Right kidney (tissue), 1 donor: Measurements from ENCODE around the gene SIPA1L3.
A peak's percentile ranks its signal among the peaks of the same experiment; 100 is the strongest.

Source experiments
- DNase-seq: peaks from one replicate; pipeline ENCODE4 v3.0.0-alpha.2; 2016

The SIPA1L3 gene

DNA sequence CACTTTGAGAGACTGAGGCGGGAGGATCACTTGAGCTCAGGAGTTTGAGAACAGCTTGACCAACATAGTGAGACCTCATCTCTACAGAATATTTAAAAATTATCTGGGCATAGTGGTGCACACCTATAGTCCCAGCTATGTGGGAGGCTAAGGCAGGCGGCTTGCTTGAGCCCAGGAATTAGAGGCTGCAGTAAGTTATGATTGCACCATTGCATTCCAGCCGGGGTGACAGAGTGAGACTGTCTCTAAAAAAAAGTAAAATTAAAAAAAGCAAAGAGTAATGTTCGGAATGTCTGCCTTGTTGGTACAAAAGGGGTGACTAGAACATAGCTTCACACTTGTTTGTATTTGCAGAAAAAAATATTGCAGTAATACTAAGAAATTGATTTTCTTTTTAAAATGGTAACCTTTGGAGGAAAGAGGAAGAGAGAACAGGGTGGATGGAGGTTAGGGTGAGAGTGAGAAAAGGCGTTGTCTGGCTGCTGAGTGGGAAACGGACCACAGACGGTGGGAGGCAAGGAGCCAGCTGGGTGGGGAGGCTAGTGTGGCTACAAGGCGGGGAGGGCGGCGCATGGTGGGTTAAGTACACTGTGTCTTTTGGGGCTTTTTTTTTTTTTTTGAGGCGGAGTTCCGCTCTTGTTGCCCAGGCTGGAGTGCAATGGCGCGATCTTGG lies 339.0 kb downstream of the SIPA1L3 start:
- DNase-seq: no peak

DNA sequence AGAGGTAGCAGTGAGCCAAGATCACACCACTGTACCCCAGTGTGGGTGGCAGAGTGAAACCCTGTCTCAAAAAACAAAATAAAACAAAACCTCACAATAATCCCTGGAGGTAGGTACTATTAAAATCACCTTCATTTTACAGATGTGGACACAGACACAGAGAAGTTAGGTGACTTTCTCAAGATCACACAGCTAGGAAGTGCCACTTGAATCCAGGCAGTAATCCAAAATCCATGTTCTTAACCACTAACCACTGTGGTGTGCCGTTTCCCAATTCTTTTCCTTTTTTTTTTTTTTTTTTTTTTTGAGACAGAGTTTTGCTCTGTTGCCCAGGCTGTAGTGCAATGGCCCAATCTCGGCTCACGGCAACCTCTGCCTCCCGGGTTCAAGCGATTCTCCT lies 340.1 kb downstream of the SIPA1L3 start:
- DNase-seq: no peak

DNA sequence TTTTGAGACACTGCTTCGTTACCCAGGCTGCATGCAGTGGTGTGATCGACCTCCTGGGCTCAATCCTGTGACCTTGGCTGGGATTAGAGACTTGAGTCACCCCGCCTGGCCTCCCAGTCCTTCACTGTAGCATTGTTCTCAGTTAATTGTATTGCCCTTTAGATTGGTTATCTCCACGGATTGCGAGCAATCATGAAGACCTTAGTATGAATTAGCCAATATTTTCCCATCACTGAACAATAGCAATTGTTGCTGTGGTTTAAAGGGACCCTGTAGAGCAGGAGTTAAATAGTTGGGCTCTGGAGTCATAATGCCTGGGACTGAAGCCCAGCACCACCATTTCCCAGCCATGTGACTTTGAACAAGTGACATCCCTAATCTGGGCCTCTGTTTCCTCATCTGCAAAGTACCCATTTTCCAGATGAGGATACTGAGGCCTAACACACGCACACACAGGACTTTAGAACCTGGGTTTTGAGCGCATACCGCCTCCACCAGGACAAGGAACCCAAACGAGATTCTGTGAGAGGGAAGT lies 340.8 kb downstream of the SIPA1L3 start:
- no peak for DNase-seq

DNA sequence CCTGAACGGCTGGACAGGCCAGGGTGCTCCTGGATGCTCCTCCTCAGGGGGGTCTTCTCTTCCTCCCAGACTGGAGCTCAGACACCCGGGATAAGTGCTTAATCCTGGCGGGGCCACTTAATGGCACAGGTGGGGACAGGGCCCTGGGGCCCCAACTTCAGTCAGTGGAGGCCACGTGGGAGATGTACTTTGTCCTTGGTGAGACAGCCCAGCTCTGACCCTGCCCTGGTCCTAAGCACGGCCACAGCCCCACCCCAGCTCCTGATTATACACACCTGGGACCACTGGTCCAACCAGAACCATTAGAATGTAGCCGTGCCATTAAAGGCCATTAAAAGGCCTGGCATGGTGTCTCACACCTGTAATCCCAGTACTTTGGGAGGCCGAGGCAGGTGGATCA lies 341.4 kb downstream of the SIPA1L3 start:
- no peak for DNase-seq

DNA sequence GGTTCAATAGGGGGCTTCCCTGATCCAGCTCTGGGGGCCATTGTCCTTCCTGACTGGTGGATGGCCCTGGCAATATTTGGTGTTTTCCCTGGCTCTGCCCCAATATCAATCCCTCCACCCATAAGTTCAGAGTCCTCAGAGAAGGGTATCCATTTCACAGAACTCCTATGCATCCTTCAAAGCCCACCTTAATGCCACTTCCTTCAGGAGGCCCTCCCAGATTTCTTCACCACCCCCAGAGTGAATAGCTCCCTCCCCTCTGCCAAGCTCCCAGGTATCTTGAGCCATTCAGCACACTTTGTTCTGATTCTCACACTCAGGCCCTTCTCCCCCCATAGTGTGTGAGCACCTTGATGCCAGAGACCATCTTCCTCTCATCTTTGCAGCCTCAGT lies 343.4 kb downstream of the SIPA1L3 start:
- DNase-seq: no peak

DNA sequence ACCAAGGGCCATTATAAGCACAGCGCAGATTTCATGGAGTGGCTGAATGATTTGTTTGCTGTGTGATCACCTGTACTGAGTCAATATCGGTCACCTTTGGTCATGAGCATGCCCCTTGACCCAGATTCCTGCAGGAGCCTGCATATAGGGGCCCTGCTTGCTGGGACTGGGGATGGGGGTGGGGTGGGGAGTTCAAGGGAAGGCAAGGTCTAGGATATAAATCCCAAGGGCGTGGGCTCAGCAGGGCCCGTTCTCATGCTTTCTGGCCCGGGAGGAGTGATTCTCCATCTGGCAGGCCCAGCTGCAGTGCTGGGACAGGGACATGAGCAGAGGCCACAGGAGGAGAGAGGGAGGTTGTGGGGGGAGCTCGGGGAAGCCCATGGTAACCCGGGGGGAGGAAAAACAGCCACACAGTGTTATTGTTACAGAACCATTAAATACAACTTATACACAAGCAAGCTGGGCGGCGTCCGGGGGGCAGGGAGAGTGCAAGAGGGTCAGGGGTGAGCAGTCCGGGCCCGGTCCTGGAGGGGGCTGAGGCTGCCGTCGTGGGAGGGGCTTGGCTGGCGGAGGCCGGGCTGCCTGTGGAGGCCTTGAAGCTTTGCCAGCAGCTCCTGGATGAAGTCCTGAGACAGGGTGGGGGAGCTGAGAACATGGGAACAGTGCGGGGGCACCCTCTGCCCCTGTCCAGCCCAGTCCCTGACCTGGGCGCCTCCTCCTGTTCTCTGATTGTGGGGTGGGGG lies 344.0 kb downstream of the SIPA1L3 start:
- peak; percentile 67 for DNase-seq

DNA sequence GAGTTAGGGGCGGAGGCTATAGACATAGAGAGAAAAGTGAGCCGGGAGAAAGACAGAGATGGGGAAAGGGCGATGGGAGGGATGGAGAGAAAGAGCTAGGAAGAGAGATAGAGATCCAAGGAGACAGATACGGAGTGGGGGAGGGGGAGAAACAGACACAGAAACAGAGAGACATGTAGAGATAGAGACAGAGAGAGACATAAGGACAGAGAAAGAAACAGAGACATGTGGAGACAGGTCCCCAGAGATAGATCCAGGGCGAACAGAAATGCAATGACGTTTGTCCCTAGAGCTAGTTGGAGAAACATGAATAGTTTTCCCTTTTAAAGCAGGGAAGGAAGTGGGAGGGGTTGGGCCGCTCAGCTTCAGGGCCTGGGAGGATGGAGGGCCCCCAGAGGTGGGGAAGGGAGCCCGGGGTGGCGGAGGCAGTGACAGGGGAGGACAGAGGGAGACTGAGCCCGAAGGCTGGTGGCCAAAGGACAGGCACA lies 344.6 kb downstream of the SIPA1L3 start:
- DNase-seq: no peak

DNA sequence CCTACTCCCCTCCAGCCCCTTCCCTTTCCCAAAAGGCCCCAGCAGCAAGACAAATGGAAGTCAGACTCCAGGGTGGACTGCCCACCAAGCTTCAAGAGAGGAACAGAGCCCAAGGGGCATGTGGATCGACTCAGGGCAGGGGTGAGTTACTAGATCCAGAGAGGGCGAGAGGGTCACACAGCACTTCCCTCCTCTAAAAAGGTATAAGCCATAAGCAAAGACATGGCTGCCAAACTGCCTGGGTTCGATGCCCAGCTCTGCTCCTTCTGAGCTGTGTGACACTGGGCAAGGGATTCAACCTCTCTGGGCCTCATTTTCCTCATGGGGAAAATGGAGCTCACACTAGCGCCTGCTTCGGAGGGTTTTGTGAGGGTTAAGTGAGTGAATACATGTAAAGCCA lies 345.4 kb downstream of the SIPA1L3 start:
- no peak for DNase-seq

DNA sequence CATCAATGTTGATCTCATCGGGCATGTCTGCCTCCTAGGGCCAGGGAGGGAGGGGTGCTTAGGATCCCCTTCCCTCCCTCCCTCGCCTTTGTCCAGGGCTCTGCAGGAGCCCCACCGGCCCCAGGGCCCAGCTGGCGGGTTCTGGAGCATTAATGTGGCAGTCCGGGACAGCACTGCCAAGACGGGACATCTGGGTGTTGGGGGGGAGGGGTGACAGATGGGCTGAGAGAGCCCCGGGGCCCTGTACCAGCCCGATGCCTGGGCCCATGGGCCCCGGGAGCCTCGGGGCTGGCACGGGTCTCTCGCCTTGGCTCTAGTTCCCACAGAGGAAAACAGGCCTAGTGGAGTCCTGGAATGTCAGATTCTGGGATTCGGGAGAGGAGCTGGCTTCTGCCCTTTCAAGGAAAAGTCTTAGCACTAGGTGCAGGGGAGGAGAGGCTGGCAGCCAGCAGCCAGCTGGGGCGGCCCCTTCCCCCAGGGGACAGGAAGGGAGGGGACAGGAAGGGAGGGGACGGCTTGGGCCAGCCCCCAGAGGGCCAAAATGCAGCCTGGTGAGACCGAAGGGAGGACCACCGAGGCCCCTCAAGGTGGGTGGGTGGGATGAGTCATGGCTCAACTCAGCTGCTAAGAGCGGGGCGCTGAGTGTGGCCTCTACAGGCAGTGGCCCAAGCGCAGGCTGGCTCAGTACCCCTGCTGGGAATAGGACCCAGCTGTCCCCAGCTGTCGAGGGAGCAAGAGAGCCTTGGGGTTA lies 346.1 kb downstream of the SIPA1L3 start:
- DNase-seq: peak; percentile 53

DNA sequence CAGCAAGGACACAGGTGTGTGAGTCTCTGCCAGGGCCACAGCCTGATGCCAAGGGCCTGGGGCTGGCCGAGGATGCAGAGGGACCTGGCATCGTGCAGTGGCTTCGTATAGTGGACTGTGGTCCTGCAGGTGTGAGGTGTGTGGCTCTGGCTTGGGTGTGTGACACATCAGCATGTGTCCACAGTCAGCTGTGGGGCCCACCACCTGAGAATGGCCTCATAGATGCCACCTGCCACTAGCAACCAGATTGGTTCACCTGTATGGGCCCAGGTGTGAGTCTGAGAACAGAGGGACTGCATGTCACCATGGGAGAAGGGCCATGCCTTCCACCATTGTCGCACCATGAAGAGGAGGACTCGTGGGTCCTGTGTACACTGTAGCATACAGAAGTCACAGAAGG lies 346.8 kb downstream of the SIPA1L3 start:
- no peak for DNase-seq

DNA sequence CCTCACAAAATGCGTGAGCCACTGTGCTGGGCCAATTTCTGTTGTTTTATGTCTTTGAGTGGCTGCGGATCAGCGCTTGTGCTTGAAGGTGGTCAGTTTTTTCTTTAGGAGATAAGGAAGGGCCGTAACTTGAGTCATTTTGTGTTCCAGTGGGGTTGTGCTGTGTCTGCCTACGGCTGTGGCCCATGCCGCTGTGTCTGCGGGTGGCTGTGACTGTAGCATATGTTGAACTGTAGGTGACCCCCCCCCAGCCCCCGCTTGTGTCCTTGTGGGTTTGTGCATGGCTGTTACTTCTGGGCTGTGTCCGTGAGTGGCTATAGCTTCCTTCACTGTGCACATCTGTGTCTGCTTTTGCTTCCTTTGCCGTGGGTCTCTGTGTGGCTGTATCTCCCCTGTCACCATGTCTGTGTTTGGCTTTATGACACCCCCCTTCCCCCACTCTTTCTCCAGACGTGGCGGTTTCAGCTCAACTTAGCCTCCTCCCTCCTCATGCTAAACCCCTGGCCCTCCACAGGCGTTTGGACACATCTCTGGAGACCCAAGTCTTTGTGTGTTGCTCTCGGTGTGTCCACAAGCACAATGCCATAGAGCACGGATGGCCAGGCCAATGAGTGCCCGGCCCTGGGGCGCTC lies 348.5 kb downstream of the SIPA1L3 start:
- DNase-seq: peak; percentile 68
